T-helper 1 cell (primary cell): ENCODE data around the gene PSMD6.
A peak's percentile ranks its signal among the peaks of the same experiment; 100 is the strongest.

ENCODE experiments used
- DNase-seq, 5 donors: peaks; one replicate each; pipeline ENCODE4 v3.0.0-alpha.2; 2012 to 2020

The PSMD6 gene

DNA sequence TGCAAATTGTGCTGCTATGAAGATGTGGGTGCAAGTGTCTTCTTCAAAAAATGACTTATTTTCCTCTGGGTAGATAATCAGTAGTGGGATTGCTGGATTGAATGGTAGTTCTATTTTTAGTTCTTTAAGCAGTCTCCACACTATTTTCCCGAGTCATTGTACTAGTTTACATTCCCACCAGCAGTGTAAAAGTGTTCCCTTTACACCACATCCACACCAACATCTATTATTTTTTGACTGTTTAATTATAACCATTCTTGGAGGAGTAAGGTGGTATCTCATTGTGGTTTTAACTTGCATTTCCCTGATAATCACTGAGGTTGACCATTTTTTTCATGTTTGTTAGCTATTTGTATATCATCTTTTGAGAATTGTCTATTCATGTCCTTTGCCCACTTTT is 19.7 kb upstream of the PSMD6 start:
- no peak for DNase-seq

- DNase-seq: no peak
Observed at GRCh38 chr3:64039981-64040733, 16.9 kb upstream of the PSMD6 start.

GRCh38 chr3:64039332-64039731 is 16.0 kb upstream of the PSMD6 start:
- no peak for DNase-seq

DNA sequence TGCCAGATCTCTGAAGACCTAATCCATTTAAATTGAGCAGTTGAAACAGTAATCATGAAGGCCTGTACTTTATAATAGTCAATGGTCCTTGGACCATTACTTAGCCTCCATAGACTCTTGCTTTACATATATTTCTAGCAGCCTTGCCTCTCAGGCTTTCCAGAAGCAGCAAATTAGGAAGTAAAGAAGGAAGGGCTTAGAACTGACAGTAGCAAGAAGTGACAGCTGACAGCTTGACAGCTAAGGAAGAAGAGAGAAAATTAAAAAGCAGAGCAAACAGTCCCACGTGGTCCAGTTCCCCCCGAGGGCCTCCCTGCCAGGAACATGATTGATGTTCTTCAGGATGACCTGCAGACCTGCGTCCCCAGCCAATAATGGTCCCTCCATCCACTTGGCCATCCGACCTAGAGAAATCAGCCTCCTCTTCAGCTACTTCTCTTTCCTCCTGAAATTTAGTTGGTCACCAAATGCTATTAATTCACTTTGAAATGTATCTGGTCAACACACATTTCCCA is 15.0 kb upstream of the PSMD6 start:
- no peak for DNase-seq

- DNase-seq: no peak
Observed at GRCh38 chr3:64037084-64037483, 13.8 kb upstream of the PSMD6 start.

- no peak for DNase-seq
Observed at GRCh38 chr3:64033069-64033468, 9.8 kb upstream of the PSMD6 start.

- no peak for DNase-seq
Observed at GRCh38 chr3:64031540-64032508, 8.5 kb upstream of the PSMD6 start.

GRCh38 chr3:64030741-64031140 is 7.4 kb upstream of the PSMD6 start:
- peak; percentile 60 to 73 (median 68) for DNase-seq

- DNase-seq: no peak
Observed at GRCh38 chr3:64029287-64029686, 6.0 kb upstream of the PSMD6 start.

DNA sequence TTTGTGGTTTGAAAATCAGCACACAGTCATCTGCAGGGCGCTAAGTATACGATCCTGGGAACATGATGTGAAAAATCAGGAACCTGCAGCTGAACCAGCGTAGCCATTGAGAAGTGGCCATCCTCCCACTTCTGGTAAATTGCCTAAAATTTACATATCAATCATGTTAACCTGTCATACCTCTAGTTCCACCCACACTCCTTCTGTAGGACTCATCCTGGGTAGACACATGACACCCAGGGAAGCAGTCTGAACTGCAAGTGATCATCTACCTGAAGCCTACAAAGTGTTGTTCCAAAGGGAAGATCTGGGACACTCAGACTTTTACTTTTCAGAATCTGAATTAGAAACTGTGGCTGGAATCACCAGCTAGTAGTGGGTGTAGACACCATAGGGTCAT is 5.5 kb upstream of the PSMD6 start:
- no peak for DNase-seq

DNA sequence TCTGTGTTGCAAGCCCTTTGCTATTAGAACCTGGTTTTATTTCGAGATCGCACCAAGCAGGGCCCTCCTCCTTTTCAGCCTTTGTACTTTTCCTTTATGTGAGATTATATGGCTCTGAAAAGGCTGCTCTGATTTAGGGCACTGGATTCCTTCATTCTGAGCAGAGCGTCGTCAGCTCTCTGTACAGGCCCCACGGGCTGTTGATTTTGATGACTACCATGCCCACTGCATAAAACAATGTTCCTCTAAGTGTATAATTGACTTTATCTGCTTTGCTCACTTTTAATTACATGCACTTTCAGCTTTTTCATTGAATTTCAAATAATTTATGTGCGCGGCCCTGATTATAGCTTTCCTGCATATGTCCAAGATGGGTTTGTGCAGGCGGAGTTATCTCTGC is 4.4 kb upstream of the PSMD6 start:
- DNase-seq: no peak

DNA sequence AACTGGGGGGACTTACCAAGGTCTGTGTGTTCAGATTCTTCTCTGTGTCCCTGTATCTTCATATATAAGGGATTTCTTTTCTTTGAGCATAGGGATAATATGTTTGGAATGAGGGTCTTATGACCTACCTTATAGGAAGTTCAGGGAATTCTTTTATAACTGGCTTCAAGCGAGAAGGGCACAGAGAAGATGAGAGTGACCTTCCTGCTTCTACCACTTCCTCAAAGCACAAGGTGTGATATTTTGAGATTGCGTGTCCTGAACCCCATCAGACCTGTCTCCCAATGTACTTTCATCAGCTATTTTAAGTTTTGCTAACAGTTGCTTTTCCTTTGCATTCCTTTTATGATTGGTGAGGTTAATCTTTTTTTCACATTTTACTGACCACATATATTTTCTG is 3.1 kb upstream of the PSMD6 start:
- no peak for DNase-seq

- no peak for DNase-seq
Observed at GRCh38 chr3:64023861-64024223, 548 bp upstream of the PSMD6 start.

DNA sequence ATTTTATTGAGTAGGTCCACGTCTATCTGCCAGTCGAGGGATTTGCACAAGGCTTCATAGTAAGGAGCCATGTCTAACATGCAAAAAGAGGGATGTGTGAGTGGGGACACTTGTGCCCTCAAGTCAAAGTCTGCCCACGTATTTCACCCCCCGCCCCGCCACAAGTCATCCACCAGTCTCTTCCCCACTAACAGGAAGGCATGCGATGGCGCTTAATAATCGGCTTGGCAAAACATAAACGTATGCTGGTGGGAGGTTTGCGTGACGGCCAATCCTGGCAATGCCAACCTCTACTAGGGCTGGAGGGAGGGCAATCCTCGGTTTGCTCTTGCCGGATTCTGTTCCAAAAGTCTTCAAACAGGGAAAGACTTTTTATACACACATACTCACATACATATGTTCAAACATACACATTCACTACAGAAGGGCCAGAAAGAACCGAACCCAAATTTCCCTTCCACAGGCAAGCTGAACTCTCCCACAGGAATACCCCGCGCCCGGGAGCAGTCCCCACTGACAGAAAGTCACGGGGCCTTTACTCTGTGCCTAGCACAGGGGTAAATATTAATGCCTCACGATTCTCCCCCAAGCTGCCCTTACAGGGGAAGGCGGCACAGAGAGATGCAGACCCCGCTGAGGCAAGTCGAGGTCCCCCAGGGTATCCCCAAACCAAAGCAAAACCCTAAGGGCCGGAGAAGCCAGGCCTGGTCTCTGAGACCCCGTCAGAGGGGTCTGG is 675 bp downstream of the PSMD6 start:
- DNase-seq: peak in 2 of 5 donors; percentile 9 to 10

GRCh38 chr3:64021922-64022321 is 1.4 kb downstream of the PSMD6 start:
- no peak for DNase-seq

DNA sequence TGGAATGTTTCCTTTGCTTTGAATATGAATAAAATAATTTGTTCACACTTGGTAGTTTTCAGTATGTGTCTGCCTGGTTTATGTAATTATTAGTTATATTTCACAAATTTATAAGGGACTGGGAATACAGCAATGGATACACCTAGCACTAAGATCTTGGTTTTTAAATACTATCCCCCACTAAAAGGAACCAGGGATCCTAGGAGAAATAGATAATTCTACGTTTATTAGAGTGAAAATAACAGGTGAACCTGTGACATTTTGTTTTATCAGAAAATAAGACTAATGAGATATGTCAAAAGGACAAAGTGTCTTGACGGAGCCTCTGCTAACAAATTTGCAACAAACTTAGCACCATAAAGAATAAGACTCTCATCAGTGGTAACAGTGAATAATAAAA is 3.4 kb downstream of the PSMD6 start:
- no peak for DNase-seq

- DNase-seq: no peak
Observed at GRCh38 chr3:64019271-64019670, 4.0 kb downstream of the PSMD6 start.

- no peak for DNase-seq
Observed at GRCh38 chr3:64016941-64017620, 6.2 kb downstream of the PSMD6 start.

- DNase-seq: no peak
Observed at GRCh38 chr3:64011685-64012084, 11.6 kb downstream of the PSMD6 start.

- DNase-seq: no peak
Observed at GRCh38 chr3:64010199-64010598, 13.1 kb downstream of the PSMD6 start.

DNA sequence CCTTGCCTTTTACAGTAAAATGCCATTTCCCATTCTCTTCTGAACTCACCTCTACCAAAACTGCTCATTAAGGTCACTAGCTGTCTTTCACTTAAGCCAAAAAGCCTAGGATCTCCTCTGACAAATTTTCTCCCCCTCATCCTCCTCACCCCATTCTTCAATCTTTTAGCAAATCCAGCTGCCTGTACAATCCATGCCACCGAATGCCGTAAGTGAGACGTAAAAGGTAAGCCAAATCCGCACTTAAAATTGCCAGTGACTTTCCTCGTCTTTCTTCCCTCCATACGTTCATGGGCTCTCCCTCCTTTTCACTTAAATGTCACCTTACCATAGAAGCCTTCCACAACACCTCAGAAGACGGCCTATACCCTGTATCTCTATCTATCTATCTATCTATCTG is 13.8 kb downstream of the PSMD6 start:
- DNase-seq: no peak
